Stimulated activated CD4-positive, alpha-beta T cell treated with anti-CD3 and anti-CD28 coated beads, Interleukin-2, amount 100 ng/mL, for 24 hours (primary cell): ENCODE data around the gene SIK1.

Experiments
- DNase-seq, 2 donors: peaks; one replicate each; pipeline ENCODE4 v3.0.0-alpha.2; 2020

The SIK1 gene

GRCh38 chr21:43365611-43366426, 61.1 kb downstream of the SIK1 start:
- no peak for DNase-seq

GRCh38 chr21:43364851-43365424, 62.0 kb downstream of the SIK1 start:
- no peak for DNase-seq
